HepG2 (cell line): ENCODE results near the gene ALB. TPM values are rescaled to one million over a fixed set of nuclear protein-coding genes. Genes with fewer than 3 reads are reported as not detected.

Experiments
- CREM ChIP-seq, 2 experiments: sonication (generic) in 1 of 2; formaldehyde crosslinking in 1 of 2; IDR thresholded peaks; 2 replicates each; pipeline versions ENCODE4 v1.4.0 to v1.6.1; 2016 to 2020; ENCODE audit warnings: antibody characterized with exemption in 1 of 2, mild to moderate bottlenecking in 1 of 2, missing genetic modification reagents in 1 of 2
- DR1 ChIP-seq: sonication (generic); formaldehyde crosslinking; IDR thresholded peaks from 2 replicates; pipeline ENCODE4 v1.8.0; 2021; ENCODE audit warnings: mild to moderate bottlenecking, missing genetic modification reagents, inconsistent platforms
- HNRNPL ChIP-seq: fragments of 200-400 bp; formaldehyde crosslinking; IDR thresholded peaks from 2 replicates; pipeline ENCODE4 v1.6.1; 2017; ENCODE audit warnings: mild to moderate bottlenecking, low read depth, low read length
- MLLT10 ChIP-seq: sonication (generic); formaldehyde crosslinking; IDR thresholded peaks from 2 replicates; pipeline ENCODE4 v1.4.0; 2020; ENCODE audit warnings: missing genetic modification reagents
- NRL ChIP-seq: sonication (generic); formaldehyde crosslinking; IDR thresholded peaks from 2 replicates; pipeline ENCODE4 v1.5.0; 2020; ENCODE audit warnings: missing genetic modification reagents, mild to moderate bottlenecking, moderate library complexity, borderline replicate concordance
- PHF8 ChIP-seq: sonication (generic); formaldehyde crosslinking; IDR thresholded peaks from 2 replicates; pipeline ENCODE4 v1.5.0; 2020; ENCODE audit warnings: missing genetic modification reagents
- POLR2A ChIP-seq, 2 experiments: IDR thresholded peaks; 2 replicates each; pipeline ENCODE4 v1.6.1; 2011; ENCODE audit warnings: low read depth in 2 of 2, low read length in 2 of 2, mild to moderate bottlenecking in 1 of 2, moderate library complexity in 1 of 2; ENCODE audit not compliant: insufficient read depth in 1 of 2
- POLR2G ChIP-seq: fragments of 200-400 bp; formaldehyde crosslinking; IDR thresholded peaks from 2 replicates; pipeline ENCODE4 v1.6.1; 2018; ENCODE audit warnings: mild to moderate bottlenecking, low read depth, low read length, moderate library complexity
- RARA ChIP-seq: IDR thresholded peaks from 2 replicates; pipeline ENCODE4 v1.6.1; 2016; ENCODE audit warnings: missing genetic modification reagents, missing compliant biosample characterization
- RBM22 ChIP-seq: fragments of 200-400 bp; formaldehyde crosslinking; optimal IDR thresholded peaks from 2 replicates; pipeline ENCODE3; 2017; ENCODE audit warnings: mild to moderate bottlenecking, low read length, moderate library complexity
- SMAD1 ChIP-seq: sonication (generic); formaldehyde crosslinking; IDR thresholded peaks from 2 replicates; pipeline ENCODE4 v1.4.0; 2020; ENCODE audit warnings: missing genetic modification reagents, low read depth, mild to moderate bottlenecking, borderline replicate concordance
- TEAD3 ChIP-seq: optimal IDR thresholded peaks from 2 replicates; pipeline ENCODE3; 2016; ENCODE audit warnings: borderline replicate concordance
- WIZ ChIP-seq: sonication (generic); formaldehyde crosslinking; IDR thresholded peaks from 2 replicates; pipeline ENCODE4 v1.5.1; 2020; ENCODE audit warnings: mild to moderate bottlenecking, missing genetic modification reagents
- polyA plus RNA-seq, 8 experiments: library from polyadenylated mRNA; depleted of rRNA in 3 of 8; stranded (reverse) in 7 of 8; unstranded in 1 of 8; fragments of >200 nt; fragmentation: Illumina TruSeq in 4 of 8; extraction: Trizol in 4 of 8; gene quantifications; 2 replicates each; pipeline versions ENCODE4 v1.2.1 to v1.2.3, GENCODE V29; 2011 to 2016; ENCODE audit warnings: low read depth in 4 of 8, missing spikeins in 1 of 8, mixed read lengths in 1 of 8; ENCODE audit not compliant: insufficient read depth in 1 of 8
- total RNA-seq, 5 experiments: library from RNA; depleted of rRNA; stranded (reverse); fragments of >200 nt; fragmentation: Illumina TruSeq; extraction: Trizol; gene quantifications; 2 replicates each; pipeline ENCODE4 v1.2.3, GENCODE V29; 2016; ENCODE audit warnings: low read depth in 1 of 5
- TF ChIP-seq, protein P1 (sequence below): sonication (generic); formaldehyde crosslinking; conservative IDR thresholded peaks from 2 replicates; pipeline ENCODE4 v1.8.0; 2022; ENCODE audit warnings: mild to moderate bottlenecking, moderate library complexity, missing genetic modification reagents
- TF ChIP-seq, protein P2 (sequence below): sonication (generic); formaldehyde crosslinking; IDR thresholded peaks from 2 replicates; pipeline ENCODE4 v1.4.0; 2020; ENCODE audit warnings: missing genetic modification reagents

The ALB gene
- total and polyA plus RNA-seq, 2 of the 13 experiments (the other 11 are each of a cell fraction or from before 2014, with no cell fraction given), result 22,259 to 22,625 TPM

DNA sequence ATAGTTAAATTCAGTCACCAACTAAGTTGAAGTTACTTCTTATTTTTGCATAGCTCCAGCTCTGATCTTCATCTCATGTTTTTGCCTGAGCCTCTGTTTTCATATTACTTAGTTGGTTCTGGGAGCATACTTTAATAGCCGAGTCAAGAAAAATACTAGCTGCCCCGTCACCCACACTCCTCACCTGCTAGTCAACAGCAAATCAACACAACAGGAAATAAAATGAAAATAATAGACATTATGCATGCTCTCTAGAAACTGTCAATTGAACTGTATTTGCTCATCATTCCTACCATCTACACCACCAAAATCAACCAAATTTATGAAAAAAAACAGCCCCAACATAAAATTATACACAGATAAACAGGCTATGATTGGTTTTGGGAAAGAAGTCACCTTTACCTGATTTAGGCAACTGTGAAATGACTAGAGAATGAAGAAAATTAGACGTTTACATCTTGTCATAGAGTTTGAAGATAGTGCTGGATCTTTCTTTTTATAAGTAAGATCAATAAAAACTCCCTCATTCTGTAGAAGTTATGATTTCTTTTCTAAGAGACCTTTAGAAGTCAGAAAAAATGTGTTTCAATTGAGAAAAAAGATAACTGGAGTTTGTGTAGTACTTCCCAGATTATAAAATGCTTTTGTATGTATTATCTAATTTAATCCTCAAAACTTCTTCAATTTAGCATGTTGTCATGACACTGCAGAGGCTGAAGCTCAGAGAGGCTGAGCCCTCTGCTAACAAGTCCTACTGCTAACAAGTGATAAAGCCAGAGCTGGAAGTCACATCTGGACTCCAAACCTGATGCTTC, 7.0 kb downstream of the ALB start (continued):
- peak in 1 of 2 experiments; percentile 56; a peak in 2 of 4 replicates for TF ChIP-seq POLR2A (IDR thresholded peaks at IDR 0.05; ENCODE audit: insufficient read depth in 1 of 2, low read depth in 2 of 2, low read length in 2 of 2)
- TF ChIP-seq, protein P1, sequence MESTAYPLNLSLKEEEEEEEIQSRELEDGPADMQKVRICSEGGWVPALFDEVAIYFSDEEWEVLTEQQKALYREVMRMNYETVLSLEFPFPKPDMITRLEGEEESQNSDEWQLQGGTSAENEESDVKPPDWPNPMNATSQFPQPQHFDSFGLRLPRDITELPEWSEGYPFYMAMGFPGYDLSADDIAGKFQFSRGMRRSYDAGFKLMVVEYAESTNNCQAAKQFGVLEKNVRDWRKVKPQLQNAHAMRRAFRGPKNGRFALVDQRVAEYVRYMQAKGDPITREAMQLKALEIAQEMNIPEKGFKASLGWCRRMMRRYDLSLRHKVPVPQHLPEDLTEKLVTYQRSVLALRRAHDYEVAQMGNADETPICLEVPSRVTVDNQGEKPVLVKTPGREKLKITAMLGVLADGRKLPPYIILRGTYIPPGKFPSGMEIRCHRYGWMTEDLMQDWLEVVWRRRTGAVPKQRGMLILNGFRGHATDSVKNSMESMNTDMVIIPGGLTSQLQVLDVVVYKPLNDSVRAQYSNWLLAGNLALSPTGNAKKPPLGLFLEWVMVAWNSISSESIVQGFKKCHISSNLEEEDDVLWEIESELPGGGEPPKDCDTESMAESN (CRISPR knock-in tag), result no peak
- TF ChIP-seq RBM22, result peak; percentile 69
- no peak for TF ChIP-seq RARA (CRISPR knock-in tag)
- peak; percentile 62 for TF ChIP-seq MLLT10 (CRISPR knock-in tag)
- TF ChIP-seq, protein P2, sequence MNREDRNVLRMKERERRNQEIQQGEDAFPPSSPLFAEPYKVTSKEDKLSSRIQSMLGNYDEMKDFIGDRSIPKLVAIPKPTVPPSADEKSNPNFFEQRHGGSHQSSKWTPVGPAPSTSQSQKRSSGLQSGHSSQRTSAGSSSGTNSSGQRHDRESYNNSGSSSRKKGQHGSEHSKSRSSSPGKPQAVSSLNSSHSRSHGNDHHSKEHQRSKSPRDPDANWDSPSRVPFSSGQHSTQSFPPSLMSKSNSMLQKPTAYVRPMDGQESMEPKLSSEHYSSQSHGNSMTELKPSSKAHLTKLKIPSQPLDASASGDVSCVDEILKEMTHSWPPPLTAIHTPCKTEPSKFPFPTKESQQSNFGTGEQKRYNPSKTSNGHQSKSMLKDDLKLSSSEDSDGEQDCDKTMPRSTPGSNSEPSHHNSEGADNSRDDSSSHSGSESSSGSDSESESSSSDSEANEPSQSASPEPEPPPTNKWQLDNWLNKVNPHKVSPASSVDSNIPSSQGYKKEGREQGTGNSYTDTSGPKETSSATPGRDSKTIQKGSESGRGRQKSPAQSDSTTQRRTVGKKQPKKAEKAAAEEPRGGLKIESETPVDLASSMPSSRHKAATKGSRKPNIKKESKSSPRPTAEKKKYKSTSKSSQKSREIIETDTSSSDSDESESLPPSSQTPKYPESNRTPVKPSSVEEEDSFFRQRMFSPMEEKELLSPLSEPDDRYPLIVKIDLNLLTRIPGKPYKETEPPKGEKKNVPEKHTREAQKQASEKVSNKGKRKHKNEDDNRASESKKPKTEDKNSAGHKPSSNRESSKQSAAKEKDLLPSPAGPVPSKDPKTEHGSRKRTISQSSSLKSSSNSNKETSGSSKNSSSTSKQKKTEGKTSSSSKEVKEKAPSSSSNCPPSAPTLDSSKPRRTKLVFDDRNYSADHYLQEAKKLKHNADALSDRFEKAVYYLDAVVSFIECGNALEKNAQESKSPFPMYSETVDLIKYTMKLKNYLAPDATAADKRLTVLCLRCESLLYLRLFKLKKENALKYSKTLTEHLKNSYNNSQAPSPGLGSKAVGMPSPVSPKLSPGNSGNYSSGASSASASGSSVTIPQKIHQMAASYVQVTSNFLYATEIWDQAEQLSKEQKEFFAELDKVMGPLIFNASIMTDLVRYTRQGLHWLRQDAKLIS (CRISPR knock-in tag), result peak; percentile 33; the same call in 1 of the 2 replicates
- no peak for TF ChIP-seq NRL (CRISPR knock-in tag)
- 0 out of 2 replicates have a peak, but pooled peaks have one; percentile 9 for TF ChIP-seq WIZ (CRISPR knock-in tag)
- no peak for TF ChIP-seq SMAD1 (CRISPR knock-in tag)
- no peak for TF ChIP-seq TEAD3
- TF ChIP-seq POLR2G, result peak; percentile 15; the same call in 1 of the 2 replicates
- TF ChIP-seq HNRNPL, result 0 out of 2 replicates have a peak, but pooled peaks have one; percentile 17
- TF ChIP-seq CREM (IDR thresholded peaks at IDR 0.05), result 0 out of 2 replicates have a peak, but pooled peaks have one; percentile 11
- no peak for TF ChIP-seq CREM (CRISPR knock-in tag; IDR thresholded peaks at IDR 0.05)
- no peak for TF ChIP-seq DR1 (CRISPR knock-in tag)
- peak; percentile 11; the same call in 1 of the 2 replicates for TF ChIP-seq PHF8
